GM21515 (cell line): ENCODE results near the gene PLEKHO1.

Experiments
- ATAC-seq: cut with Tn5 transposase; IDR thresholded peaks from one replicate; pipeline ENCODE4 v1.9.1; 2021; ENCODE audit not compliant: unreplicated experiment

Gene PLEKHO1

GRCh38 chr1:150148837-150149270 is 862 bp upstream of the PLEKHO1 start:
- no peak for ATAC-seq

- peak; percentile 5 for ATAC-seq
Observed at GRCh38 chr1:150150133-150151021, 661 bp downstream of the PLEKHO1 start.

GRCh38 chr1:150151291-150152181 is 1.8 kb downstream of the PLEKHO1 start:
- ATAC-seq: no peak

- ATAC-seq: no peak
Observed at GRCh38 chr1:150152182-150152536, 2.4 kb downstream of the PLEKHO1 start.

- no peak for ATAC-seq
Observed at GRCh38 chr1:150152772-150153456, 3.2 kb downstream of the PLEKHO1 start.

GRCh38 chr1:150154143-150154542 is 4.4 kb downstream of the PLEKHO1 start:
- ATAC-seq: no peak

GRCh38 chr1:150155413-150156071 is 5.8 kb downstream of the PLEKHO1 start:
- no peak for ATAC-seq

- ATAC-seq: no peak
Observed at GRCh38 chr1:150156868-150157603, 7.3 kb downstream of the PLEKHO1 start.

GRCh38 chr1:150159550-150159949 is 9.8 kb downstream of the PLEKHO1 start:
- ATAC-seq: no peak

GRCh38 chr1:150160964-150161621 is 11.4 kb downstream of the PLEKHO1 start:
- ATAC-seq: no peak

- no peak for ATAC-seq
Observed at GRCh38 chr1:150161747-150162581, 12.2 kb downstream of the PLEKHO1 start.

GRCh38 chr1:150162582-150162861 is 12.8 kb downstream of the PLEKHO1 start:
- ATAC-seq: no peak

GRCh38 chr1:150162862-150163706 is 13.4 kb downstream of the PLEKHO1 start:
- no peak for ATAC-seq

GRCh38 chr1:150164224-150164623 is 14.5 kb downstream of the PLEKHO1 start:
- no peak for ATAC-seq

- no peak for ATAC-seq
Observed at GRCh38 chr1:150164779-150165178, 15.1 kb downstream of the PLEKHO1 start.

- ATAC-seq: no peak
Observed at GRCh38 chr1:150165622-150166612, 16.2 kb downstream of the PLEKHO1 start.
